DOHH2 (cell line): ENCODE measurements around the gene TMEM167A.
"Not testable (repeated sequence)": the region's sequence is repeated elsewhere in the genome, so short reads cannot be mapped to it uniquely, and the experiment has no call there.

ENCODE experiments used
- H3F3A ChIP-seq: fragments of 200-600 bp; sonication (generic), shearing (Covaris generic); 2 replicates; pipeline ENCODE4 v1.6.0; 2016; ENCODE audit warnings: antibody characterized with exemption, mild to moderate bottlenecking; ENCODE audit not compliant: control insufficient read depth, insufficient read depth
- H3K27ac ChIP-seq: fragments of 200-600 bp; sonication (generic); 2 replicates; pipeline ENCODE4 v1.5.1; 2014; ENCODE audit warnings: low read depth, mild to moderate bottlenecking, low read length, moderate library complexity
- H3K27me3 ChIP-seq: fragments of 200-600 bp; sonication (generic); 2 replicates; pipeline ENCODE4 v1.6.1; 2014; ENCODE audit warnings: mild to moderate bottlenecking, low read length, mixed read lengths; ENCODE audit not compliant: control insufficient read depth
- H3K36me3 ChIP-seq: fragments of 200-600 bp; sonication (generic); 2 replicates; pipeline ENCODE4 v1.6.1; 2014; ENCODE audit warnings: mild to moderate bottlenecking, low read length, moderate library complexity, mixed read lengths; ENCODE audit not compliant: control insufficient read depth
- H3K4me1 ChIP-seq: fragments of 200-600 bp; sonication (generic); 2 replicates; pipeline ENCODE4 v1.6.1; 2014; ENCODE audit warnings: mild to moderate bottlenecking, low read length, mixed read lengths; ENCODE audit not compliant: control insufficient read depth
- H3K4me2 ChIP-seq: fragments of 200-600 bp; sonication (generic); 2 replicates; pipeline ENCODE4 v1.6.0; 2014; ENCODE audit warnings: mild to moderate bottlenecking, low read length, moderate library complexity
- H3K4me3 ChIP-seq: fragments of 200-600 bp; sonication (generic); 2 replicates; pipeline ENCODE4 v1.5.1; 2014; ENCODE audit warnings: mild to moderate bottlenecking, low read length, mixed read lengths
- H3K79me2 ChIP-seq: fragments of 200-600 bp; sonication (generic); 2 replicates; pipeline ENCODE4 v1.6.1; 2014; ENCODE audit warnings: mild to moderate bottlenecking, low read length, mixed read lengths; ENCODE audit not compliant: control insufficient read depth
- H3K9me2 ChIP-seq: fragments of 200-600 bp; sonication (generic); replicated peaks from 2 replicates; pipeline ENCODE4 v1.6.1; 2014; ENCODE audit warnings: mild to moderate bottlenecking, low read length, mixed read lengths; ENCODE audit not compliant: control insufficient read depth
- H3K9me3 ChIP-seq: fragments of 200-600 bp; sonication (generic); 2 replicates; pipeline ENCODE4 v1.6.1; 2014; ENCODE audit warnings: antibody characterized with exemption, low read length, mixed read lengths; ENCODE audit not compliant: control insufficient read depth, insufficient read depth
- H4K20me1 ChIP-seq: fragments of 200-600 bp; sonication (generic); 2 replicates; pipeline ENCODE4 v1.6.0; 2014; ENCODE audit warnings: low read depth, mild to moderate bottlenecking, antibody characterized with exemption, low read length, moderate library complexity; ENCODE audit not compliant: control insufficient read depth, insufficient read depth
- CTCF ChIP-seq: fragments of 200-600 bp; sonication (generic); IDR thresholded peaks from one replicate; pipeline ENCODE4 v1.5.1; 2014; ENCODE audit warnings: antibody characterized with exemption, mild to moderate bottlenecking, low read depth, low read length; ENCODE audit not compliant: poor library complexity, severe bottlenecking
- EZH2phosphoT487 ChIP-seq: fragments of 200-600 bp; sonication (generic); IDR thresholded peaks from 2 replicates; pipeline ENCODE4 v1.6.1; 2017; ENCODE audit warnings: borderline replicate concordance, mild to moderate bottlenecking, antibody characterized with exemption, low read length, moderate library complexity, mixed read lengths

TMEM167A gene

GRCh38 chr5:83072966-83073365 is 4.2 kb downstream of the TMEM167A start:
- Histone ChIP-seq H3K27me3 (no peaks in the 10 kb centered on the region), H3K4me1 (peaks cover 8% of the 10 kb centered on the region), H3K79me2 (peaks cover 96% of the 10 kb centered on the region), H3K36me3 (peaks cover 73% of the 10 kb centered on the region), H4K20me1 (no peaks in the 10 kb centered on the region), H3K9me2 (no peaks in the 10 kb centered on the region), H3K4me3 (no peak overlapping the region), H3K4me2 (no peak overlapping the region), H3K27ac (no peak overlapping the region), H3K9me3 (no peaks in the 10 kb centered on the region), H3F3A (no peaks in the 10 kb centered on the region)
- no peak for TF ChIP-seq EZH2phosphoT487
- TF ChIP-seq CTCF: no peak

GRCh38 chr5:83071286-83072051 is 5.7 kb downstream of the TMEM167A start:
- TF ChIP-seq EZH2phosphoT487 (no peak), CTCF (no peak)
- no peaks in the 10 kb centered on the region for H4K20me1 ChIP-seq
- H3F3A ChIP-seq: no peaks in the 10 kb centered on the region
- H3K9me2 ChIP-seq: no peaks in the 10 kb centered on the region
- peaks cover 71% of the 10 kb centered on the region for H3K36me3 ChIP-seq
- H3K79me2 ChIP-seq: peaks cover 99% of the 10 kb centered on the region
- peaks cover 8% of the 10 kb centered on the region for H3K4me1 ChIP-seq
- H3K27me3 ChIP-seq: no peaks in the 10 kb centered on the region
- H3K9me3 ChIP-seq: no peaks in the 10 kb centered on the region
- no peak overlapping the region for H3K27ac ChIP-seq
- H3K4me2 ChIP-seq: no peak overlapping the region
- H3K4me3 ChIP-seq: no peak overlapping the region

GRCh38 chr5:83069096-83069799 is 7.9 kb downstream of the TMEM167A start:
- no peaks in the 10 kb centered on the region for H3F3A ChIP-seq
- H3K79me2 ChIP-seq: peaks cover 97% of the 10 kb centered on the region
- H3K27me3 ChIP-seq: no peaks in the 10 kb centered on the region
- no peaks in the 10 kb centered on the region for H3K9me3 ChIP-seq
- no peak overlapping the region for H3K27ac ChIP-seq
- no peaks in the 10 kb centered on the region for H4K20me1 ChIP-seq
- H3K36me3 ChIP-seq: peaks cover 69% of the 10 kb centered on the region
- H3K4me2 ChIP-seq: no peak overlapping the region
- H3K9me2 ChIP-seq: no peaks in the 10 kb centered on the region
- H3K4me1 ChIP-seq: no peaks in the 10 kb centered on the region
- H3K4me3 ChIP-seq: no peak overlapping the region
- TF ChIP-seq CTCF: no peak
- TF ChIP-seq EZH2phosphoT487: no peak

GRCh38 chr5:83067377-83067776 is 9.8 kb downstream of the TMEM167A start:
- H3K9me3 ChIP-seq, H3K4me1 ChIP-seq, H4K20me1 ChIP-seq, H3K27ac ChIP-seq, H3K27me3 ChIP-seq, H3K4me2 ChIP-seq, H3F3A ChIP-seq, H3K9me2 ChIP-seq, H3K4me3 ChIP-seq: not testable (repeated sequence)
- H3K79me2 ChIP-seq: peaks cover 90% of the 10 kb centered on the region
- H3K36me3 ChIP-seq: peaks cover 68% of the 10 kb centered on the region
